Mucosa of rectum (tissue), 2 donors: ENCODE data around the gene RNF166.

Experiments used
- H3K27ac ChIP-seq, 2 donors: one replicate each; pipeline ENCODE4 v1.7.0; 2013; ENCODE audit warnings: inconsistent platforms in 2 of 2, low read depth in 2 of 2, low read length in 2 of 2
- H3K27me3 ChIP-seq, 2 donors: one replicate each; pipeline ENCODE4 v1.7.0; 2013; ENCODE audit warnings: low read length in 2 of 2; ENCODE audit not compliant: control insufficient read depth in 2 of 2, insufficient read depth in 2 of 2
- H3K36me3 ChIP-seq, 2 donors: one replicate each; pipeline ENCODE4 v1.7.0; 2013; ENCODE audit warnings: low read length in 2 of 2; ENCODE audit not compliant: control insufficient read depth in 2 of 2, insufficient read depth in 2 of 2
- H3K4me1 ChIP-seq, 2 donors: one replicate each; pipeline ENCODE4 v1.7.0; 2013; ENCODE audit warnings: low read length in 2 of 2, mild to moderate bottlenecking in 1 of 2; ENCODE audit not compliant: control insufficient read depth in 2 of 2, insufficient read depth in 2 of 2
- H3K4me3 ChIP-seq, 2 donors: one replicate each; pipeline ENCODE4 v1.7.0; 2013; ENCODE audit warnings: low read length in 2 of 2
- H3K9ac ChIP-seq, 2 donors: one replicate each; pipeline ENCODE4 v1.7.0; 2013; ENCODE audit warnings: low read length in 2 of 2, low read depth in 1 of 2, mild to moderate bottlenecking in 1 of 2
- H3K9me3 ChIP-seq, 2 donors: one replicate each; pipeline ENCODE4 v1.7.0; 2013; ENCODE audit warnings: low read length in 2 of 2; ENCODE audit not compliant: control insufficient read depth in 2 of 2
- donor health status: healthy.
- donor health status: Normal muscosa, but diverticular disease.

The RNF166 gene

DNA sequence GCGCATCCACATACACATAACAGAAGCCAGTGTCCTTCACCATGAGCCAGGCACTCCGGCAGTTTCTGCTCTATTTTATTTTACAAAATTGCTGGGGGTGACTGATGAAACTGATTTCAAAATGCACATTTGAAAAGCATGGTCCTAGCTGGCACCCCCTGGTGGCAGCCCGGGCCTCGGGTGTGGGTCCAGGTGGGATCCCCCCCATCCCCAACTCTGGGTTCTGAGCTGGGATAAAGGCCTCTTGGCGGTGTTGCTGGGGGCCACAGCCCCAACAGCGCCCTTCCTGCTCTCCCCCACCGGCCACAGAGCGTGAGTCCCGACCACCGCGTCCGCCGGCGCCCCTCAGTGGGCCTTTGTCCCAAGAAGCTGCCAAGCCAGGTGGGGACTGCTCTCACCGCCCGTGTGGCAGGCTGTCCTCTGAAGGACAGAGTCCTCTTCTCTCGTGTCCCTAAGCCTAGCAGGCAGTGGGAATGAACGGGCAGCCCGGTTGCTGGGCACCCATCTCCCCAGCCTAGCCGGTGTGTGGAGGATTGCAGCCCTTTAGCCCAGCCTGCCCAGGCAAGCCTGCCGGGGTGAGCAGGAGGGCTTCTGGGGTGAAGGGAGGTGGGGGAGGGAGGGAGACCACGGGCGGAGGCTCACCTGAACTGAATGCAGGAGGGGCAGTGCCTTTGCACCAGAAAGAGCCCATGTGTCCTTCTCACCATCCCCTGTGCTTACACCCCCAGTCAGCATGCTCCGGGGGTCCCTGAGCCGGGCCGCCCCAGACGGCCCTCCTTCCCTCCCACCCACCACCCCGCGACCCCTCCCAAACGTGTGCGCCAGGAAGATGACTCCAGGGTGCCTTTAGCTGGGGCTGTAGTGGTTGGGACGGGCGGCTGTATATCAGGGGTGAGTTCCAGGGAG, 20.8 kb downstream of the RNF166 start:
- Histone ChIP-seq H3K9ac (peak overlapping the region; percentile 32 to 51), H3K36me3 (no peaks in the 10 kb centered on the region), H3K27me3 (peaks cover 7 to 18% of the 10 kb centered on the region in 2 donors), H3K4me3 (peak overlapping the region; percentile 63 to 72), H3K4me1 (peaks cover 14 to 17% of the 10 kb centered on the region in 2 donors), H3K27ac (peak overlapping the region in 1 of 2 donors; percentile 63), H3K9me3 (no peaks in the 10 kb centered on the region)

DNA sequence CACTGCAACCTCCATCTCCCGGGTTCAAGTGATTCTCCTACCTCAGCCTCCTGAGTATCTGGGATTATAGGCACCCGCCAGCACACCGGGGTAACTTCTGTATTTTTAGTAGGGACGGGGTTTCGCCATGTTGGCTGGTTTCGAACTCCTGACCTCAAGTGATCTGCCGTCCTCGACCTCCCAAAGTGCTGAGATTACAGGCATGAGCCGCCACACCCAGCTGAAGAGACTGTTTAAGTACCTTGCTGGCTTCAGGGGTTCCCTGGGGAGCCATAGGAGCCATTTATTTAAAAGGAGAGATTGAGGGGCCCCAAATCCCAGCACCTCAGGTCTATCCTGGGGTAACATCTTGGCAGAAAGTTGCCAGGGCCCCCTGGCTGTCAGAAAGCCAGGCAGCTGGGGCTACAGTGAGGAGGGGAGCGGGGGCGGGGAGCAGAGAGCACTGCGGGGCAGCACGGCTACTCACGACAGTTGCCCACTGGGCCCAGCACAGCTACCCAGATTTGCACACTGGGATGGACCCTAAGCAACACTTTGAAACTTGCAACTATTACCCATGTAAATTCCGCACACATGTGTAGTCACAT, 21.5 kb downstream of the RNF166 start:
- Histone ChIP-seq H3K27me3 (peaks cover 4 to 18% of the 10 kb centered on the region in 2 donors), H3K4me3 (no peak overlapping the region), H3K9me3 (no peaks in the 10 kb centered on the region), H3K9ac (no peak overlapping the region), H3K36me3 (no peaks in the 10 kb centered on the region), H3K4me1 (peaks cover 14 to 17% of the 10 kb centered on the region in 2 donors), H3K27ac (peak overlapping the region in 1 of 2 donors; percentile 9)

DNA sequence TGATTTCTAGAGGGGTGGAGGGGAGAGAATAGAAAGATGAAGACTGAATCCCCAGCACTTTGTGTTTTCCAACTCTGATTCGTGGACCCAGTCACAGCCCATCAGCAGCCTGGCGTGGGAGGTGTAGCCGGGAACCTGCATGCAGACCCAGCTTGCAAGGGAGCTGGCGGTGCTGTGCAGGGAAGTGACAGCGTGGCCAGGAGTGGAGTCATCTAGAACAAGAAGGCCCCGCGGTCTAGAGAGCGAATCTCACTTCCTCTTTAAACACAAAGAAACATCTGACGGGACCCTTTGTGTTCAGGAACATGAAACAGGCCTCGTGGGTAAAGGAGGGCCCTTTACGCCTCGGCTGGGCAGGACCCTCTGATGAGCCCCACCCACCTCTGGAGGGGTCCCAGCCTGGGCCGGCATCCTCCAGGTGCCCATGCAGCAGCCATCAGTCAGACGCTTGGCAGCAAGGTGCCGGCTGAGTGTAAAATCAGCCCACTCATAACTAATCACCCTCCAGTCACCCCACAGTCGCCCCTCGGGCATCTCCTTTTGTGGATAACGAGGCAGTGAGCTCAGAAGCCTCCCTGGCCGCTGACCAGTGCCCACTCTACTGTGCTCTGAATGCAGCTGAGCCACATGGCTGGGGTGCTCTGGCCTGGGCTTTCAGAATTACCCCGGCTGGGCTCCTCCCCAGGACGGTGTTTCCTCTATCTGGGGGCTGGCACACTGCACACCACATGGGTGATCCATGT, 24.3 kb downstream of the RNF166 start:
- Histone ChIP-seq H3K9me3 (no peaks in the 10 kb centered on the region), H3K4me1 (peaks cover 9 to 12% of the 10 kb centered on the region in 2 donors), H3K27me3 (peaks cover 0 to 21% of the 10 kb centered on the region in 2 donors), H3K4me3 (peak overlapping the region in 1 of 2 donors; percentile 37), H3K36me3 (no peaks in the 10 kb centered on the region), H3K27ac (peak overlapping the region; percentile 60 to 84), H3K9ac (no peak overlapping the region)

DNA sequence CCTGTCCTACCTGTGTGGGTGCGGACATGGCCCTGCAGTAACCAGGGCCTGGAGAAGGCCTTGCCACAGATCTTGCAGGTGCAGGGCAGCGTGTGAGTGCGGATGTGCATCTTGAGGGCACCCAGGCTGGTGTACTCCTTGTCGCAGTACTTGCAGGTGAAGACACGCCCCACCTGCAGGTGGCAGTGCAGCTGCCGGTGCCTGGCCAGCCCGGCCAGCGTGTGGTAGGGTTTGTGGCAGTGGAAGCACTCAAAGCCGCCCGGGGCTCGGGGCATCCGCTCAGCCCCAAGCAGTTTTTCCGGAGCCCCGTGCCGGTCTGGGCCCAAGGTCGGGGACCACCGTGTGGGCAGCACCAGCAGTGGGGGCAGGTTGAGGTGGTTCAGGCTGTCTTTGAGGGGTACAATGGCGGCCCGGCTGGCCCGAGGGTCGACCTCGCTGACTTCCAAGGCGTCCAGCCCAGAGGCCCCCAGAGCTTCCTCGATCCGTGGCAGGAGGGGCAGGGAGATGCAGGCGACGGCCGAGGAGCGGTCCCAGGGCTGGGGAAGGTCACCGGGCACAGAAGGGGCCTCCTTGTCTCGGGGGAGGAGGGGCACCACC, 25.0 kb downstream of the RNF166 start:
- H3K4me1 ChIP-seq = peaks cover 5 to 10% of the 10 kb centered on the region in 2 donors
- H3K27ac ChIP-seq = peak overlapping the region; percentile 60 to 84
- peak overlapping the region in 1 of 2 donors; percentile 41 for H3K9ac ChIP-seq
- no peaks in the 10 kb centered on the region for H3K9me3 ChIP-seq
- peak overlapping the region in 1 of 2 donors; percentile 7 for H3K4me3 ChIP-seq
- peaks cover 0 to 21% of the 10 kb centered on the region in 2 donors for H3K27me3 ChIP-seq
- H3K36me3 ChIP-seq = no peaks in the 10 kb centered on the region

DNA sequence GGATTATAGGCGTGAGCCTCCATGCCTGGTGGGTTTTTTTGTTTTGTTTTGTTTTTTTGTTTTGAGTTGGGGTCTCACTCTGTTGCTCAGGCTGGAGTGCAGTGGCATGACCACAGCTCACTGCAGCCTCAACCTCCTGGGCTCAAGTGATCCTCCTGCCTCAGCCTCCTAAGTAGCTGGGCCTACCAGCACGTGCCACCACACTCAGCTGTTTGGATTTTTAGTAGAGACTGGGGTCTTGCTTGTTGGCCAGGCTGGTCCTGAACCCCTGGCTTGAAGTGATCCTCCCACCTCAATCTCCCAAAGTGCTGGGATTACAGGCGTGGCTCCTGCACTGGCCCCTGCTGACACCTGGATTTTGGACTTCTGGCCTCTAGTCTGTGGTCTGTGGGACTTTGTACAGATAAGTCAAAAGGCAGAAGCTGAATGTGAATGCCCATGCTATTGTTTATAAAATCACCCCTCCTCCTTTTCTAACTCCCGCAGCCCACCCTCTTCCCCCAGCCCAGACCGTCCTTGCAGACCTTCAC, 25.6 kb downstream of the RNF166 start:
- H3K9ac ChIP-seq = no peak overlapping the region
- H3K27ac ChIP-seq = no peak overlapping the region
- no peak overlapping the region for H3K4me3 ChIP-seq
- H3K27me3 ChIP-seq = peaks cover 0 to 21% of the 10 kb centered on the region in 2 donors
- no peaks in the 10 kb centered on the region for H3K9me3 ChIP-seq
- H3K4me1 ChIP-seq = peaks cover 5 to 8% of the 10 kb centered on the region in 2 donors
- no peaks in the 10 kb centered on the region for H3K36me3 ChIP-seq

DNA sequence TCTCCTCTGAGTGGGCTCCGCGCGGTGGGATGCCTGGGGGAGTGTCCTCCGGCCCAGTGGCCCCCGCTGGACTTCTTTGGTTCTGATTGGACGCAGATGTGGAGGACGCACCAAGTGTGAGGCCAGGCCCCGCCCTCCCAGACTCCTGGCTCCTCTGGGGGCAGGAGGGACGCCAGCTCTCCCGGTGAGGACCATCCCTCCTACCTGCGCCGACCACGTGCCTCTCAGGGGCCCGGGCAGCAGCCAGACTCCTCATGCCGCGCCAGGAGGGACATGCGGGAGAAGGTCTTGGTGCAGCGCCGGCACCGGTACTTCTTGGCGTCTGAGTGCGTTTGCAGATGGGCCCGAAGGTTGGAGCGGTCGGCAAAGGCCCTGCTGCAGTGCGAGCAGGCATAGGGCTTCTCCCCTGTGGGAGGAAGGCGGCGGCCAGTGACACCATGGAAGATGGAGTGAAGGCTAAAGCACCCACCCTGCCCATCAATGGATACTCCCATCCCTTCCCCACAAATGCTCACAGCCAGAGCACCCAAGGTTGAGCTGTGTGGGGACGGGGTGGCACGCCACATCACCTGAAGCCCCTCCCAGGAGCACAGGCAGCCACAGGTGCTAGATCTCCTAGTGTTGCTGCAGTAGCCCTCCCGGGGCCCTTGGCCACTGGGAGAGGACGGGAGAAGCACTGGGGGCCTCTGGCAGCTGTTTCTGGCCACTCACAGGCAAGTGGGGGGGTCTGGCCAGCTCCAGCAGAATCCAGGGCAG, 27.8 kb downstream of the RNF166 start:
- Histone ChIP-seq H3K36me3 (no peaks in the 10 kb centered on the region), H3K9ac (no peak overlapping the region), H3K27me3 (peaks cover 0 to 10% of the 10 kb centered on the region in 2 donors), H3K4me1 (peaks cover 2 to 7% of the 10 kb centered on the region in 2 donors), H3K9me3 (no peaks in the 10 kb centered on the region), H3K27ac (no peak overlapping the region), H3K4me3 (no peak overlapping the region)

DNA sequence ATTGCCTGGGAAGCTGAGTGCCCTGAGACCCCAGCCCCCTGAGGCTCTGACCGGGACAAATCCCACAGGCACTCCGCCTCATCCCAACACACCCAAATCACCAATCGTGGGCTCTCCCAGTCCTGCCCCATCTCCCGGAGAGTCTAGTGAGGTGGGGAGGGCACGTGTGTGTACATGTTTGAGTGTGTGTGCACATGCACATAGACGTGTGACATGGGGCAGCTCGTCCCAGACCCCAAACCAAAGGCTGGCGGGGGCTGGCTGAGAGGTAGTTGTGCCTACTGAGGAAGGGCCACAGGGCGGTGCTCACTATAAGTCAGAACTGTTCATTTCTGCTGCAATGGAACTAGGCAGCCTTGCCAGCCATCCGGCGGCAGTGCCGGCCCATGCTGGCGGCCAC, 28.5 kb downstream of the RNF166 start:
- Histone ChIP-seq H3K36me3 (no peaks in the 10 kb centered on the region), H3K9me3 (no peaks in the 10 kb centered on the region), H3K4me3 (no peak overlapping the region), H3K9ac (no peak overlapping the region), H3K4me1 (peaks cover 2 to 7% of the 10 kb centered on the region in 2 donors), H3K27me3 (peaks cover 0 to 10% of the 10 kb centered on the region in 2 donors), H3K27ac (no peak overlapping the region)

DNA sequence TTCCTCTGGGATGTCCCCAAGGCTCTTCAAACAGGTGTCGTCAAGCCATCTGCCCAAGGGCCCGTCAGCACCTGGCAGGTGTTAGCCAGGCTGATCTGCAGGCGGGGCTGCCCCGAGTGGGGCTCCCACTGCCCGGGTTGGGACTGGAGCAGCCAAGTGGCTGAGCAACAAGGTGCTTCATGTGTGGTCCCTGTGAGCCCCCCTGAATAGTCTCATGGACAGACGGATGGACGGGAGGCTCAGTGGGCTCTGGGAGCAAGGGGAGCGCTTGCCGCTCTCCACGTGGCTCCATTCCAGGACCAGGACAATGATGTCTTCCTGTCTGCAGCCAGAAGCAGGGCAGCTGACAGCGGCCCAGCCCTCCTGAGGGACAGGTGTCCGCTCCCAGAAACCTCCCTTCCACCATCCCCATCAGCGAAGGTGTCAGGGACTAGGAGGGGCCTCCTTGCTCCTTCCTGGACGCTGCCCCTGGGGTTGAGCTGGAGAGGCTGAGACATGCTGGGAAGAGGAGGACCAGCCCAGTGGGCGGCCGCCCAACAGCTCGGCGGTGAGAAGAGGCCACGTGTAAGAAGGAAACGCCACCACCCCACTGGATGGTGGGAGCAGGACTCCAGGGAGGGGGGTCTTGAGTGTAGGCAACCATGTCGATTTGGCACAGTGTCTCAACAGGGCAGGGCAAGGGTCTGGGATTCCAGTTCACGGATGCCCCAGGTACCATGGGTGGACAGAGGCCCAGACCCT, 29.5 kb downstream of the RNF166 start:
- Histone ChIP-seq H3K36me3 (no peaks in the 10 kb centered on the region), H3K4me3 (no peak overlapping the region), H3K9ac (no peak overlapping the region), H3K27ac (no peak overlapping the region), H3K9me3 (no peaks in the 10 kb centered on the region), H3K27me3 (peaks cover 0 to 10% of the 10 kb centered on the region in 2 donors), H3K4me1 (peaks cover 2 to 4% of the 10 kb centered on the region in 2 donors)
